OCI-LY7 (cell line): ENCODE results near the gene AGAP3. TPM values are rescaled to one million over a fixed set of nuclear protein-coding genes. Genes with fewer than 3 reads are reported as not detected.

Experiments used
- BruUV-seq: library from RNA; stranded (reverse); fragments of 400-500 nt; replicated peaks from 2 replicates; lab custom pipeline; 2021; lab: Mats Ljungman, UMichigan
- CTCF ChIA-PET: fragments of 300-600 bp; sonication (Branson Sonifier 250); formaldehyde crosslinking; loops from one replicate; lab custom pipeline; 2022; ENCODE audit warnings: antibody characterized with exemption; ENCODE audit not compliant: unreplicated experiment; lab: Charles Lee
- POLR2A ChIA-PET: fragments of 300-600 bp; sonication (Branson Sonifier 250); formaldehyde crosslinking; loops from one replicate; lab custom pipeline; 2022; ENCODE audit warnings: antibody characterized with exemption; lab: Charles Lee
- DNase-seq: peaks from one replicate; pipeline ENCODE4 v3.0.0-alpha.2; 2015; ENCODE audit warnings: low spot score
- H2AFZ ChIP-seq: fragments of 200-600 bp; sonication (generic), shearing (Covaris generic); 2 replicates; pipeline ENCODE4 v1.6.1; 2014; ENCODE audit warnings: mild to moderate bottlenecking, antibody characterized with exemption, low read length, moderate library complexity
- H3K27ac ChIP-seq: fragments of 200-600 bp; sonication (generic); 2 replicates; pipeline ENCODE4 v1.5.1; 2014; ENCODE audit warnings: mixed run types, low read depth, mild to moderate bottlenecking, moderate library complexity, low read length, inconsistent platforms; ENCODE audit not compliant: poor library complexity, severe bottlenecking
- H3K36me3 ChIP-seq: fragments of 200-600 bp; sonication (generic); 2 replicates; pipeline ENCODE4 v1.6.1; 2014; ENCODE audit warnings: mild to moderate bottlenecking, antibody characterized with exemption, low read length, moderate library complexity, mixed read lengths; ENCODE audit not compliant: insufficient read depth
- H3K4me1 ChIP-seq: fragments of 200-600 bp; sonication (generic); 2 replicates; pipeline ENCODE4 v1.5.1; 2014; ENCODE audit warnings: mild to moderate bottlenecking, low read length; ENCODE audit not compliant: insufficient read depth, poor library complexity, severe bottlenecking
- H3K4me2 ChIP-seq: fragments of 200-600 bp; sonication (generic); 2 replicates; pipeline ENCODE4 v1.6.1; 2014; ENCODE audit warnings: mild to moderate bottlenecking, low read length
- H3K4me3 ChIP-seq: fragments of 200-600 bp; sonication (generic); 2 replicates; pipeline ENCODE4 v1.5.1; 2014; ENCODE audit warnings: mild to moderate bottlenecking, low read depth, low read length; ENCODE audit not compliant: poor library complexity, severe bottlenecking
- H3K79me2 ChIP-seq: fragments of 200-600 bp; sonication (generic); 2 replicates; pipeline ENCODE4 v1.6.1; 2016; ENCODE audit warnings: low read depth, mild to moderate bottlenecking, low read length, moderate library complexity, mixed read lengths; ENCODE audit not compliant: insufficient read depth
- H3K9me2 ChIP-seq: fragments of 200-600 bp; sonication (generic); 2 replicates; pipeline ENCODE4 v1.6.1; 2016; ENCODE audit warnings: mild to moderate bottlenecking, low read length, mixed read lengths; ENCODE audit not compliant: insufficient read depth
- H3K9me3 ChIP-seq: fragments of 200-600 bp; sonication (generic); 2 replicates; pipeline ENCODE4 v1.6.1; 2014; ENCODE audit warnings: mild to moderate bottlenecking, mixed run types, low read length, mixed read lengths
- H4K20me1 ChIP-seq: fragments of 200-600 bp; sonication (generic); 2 replicates; pipeline ENCODE4 v1.6.1; 2014; ENCODE audit warnings: mild to moderate bottlenecking, antibody characterized with exemption, low read length, moderate library complexity, mixed read lengths; ENCODE audit not compliant: insufficient read depth
- EZH2phosphoT487 ChIP-seq: fragments of 200-600 bp; sonication (generic); IDR thresholded peaks from 2 replicates; pipeline ENCODE4 v1.6.1; 2018; ENCODE audit warnings: low read depth, borderline replicate concordance, mild to moderate bottlenecking, mixed run types, antibody characterized with exemption, low read length, moderate library complexity, mixed read lengths
- intact Hi-C: fragments of 100-400 bp; cut with micrococcal nuclease; formaldehyde crosslinking; loops from one replicate; pipeline ENCODE4 v1.10.0; 2022; ENCODE audit not compliant: unreplicated experiment
- total RNA-seq, 2 experiments: library from RNA; depleted of rRNA in 1 of 2; stranded (reverse); fragments of >200 nt in 1 of 2; shearing (Covaris generic) in 1 of 2; gene quantifications; 2 replicates each; pipeline ENCODE4 v1.2.3, GENCODE V29; 2014 to 2022
- TF ChIP-seq, protein P1 (sequence below): fragments of 200-600 bp; sonication (generic); conservative IDR thresholded peaks from 2 replicates; pipeline ENCODE4 v1.5.1; 2014; ENCODE audit warnings: mild to moderate bottlenecking, antibody characterized with exemption, low read length, moderate library complexity, mixed read lengths

The AGAP3 gene
- total RNA-seq, 2 experiments from 2014 or later = 4.8 to 30.9 TPM

GRCh38 chr7:151142686-151143040, 56.4 kb downstream of the AGAP3 start:
- BruUV-seq = no TSS peak
- no peak for DNase-seq
- POLR2A ChIA-PET = no interaction called here
- Histone ChIP-seq H3K79me2 (no peaks in the 10 kb centered on the region), H3K4me2 (no peak overlapping the region), H3K36me3 (no peaks in the 10 kb centered on the region), H3K9me3 (no peaks in the 10 kb centered on the region), H4K20me1 (no peaks in the 10 kb centered on the region), H2AFZ (no peak overlapping the region), H3K4me1 (no peaks in the 10 kb centered on the region), H3K27ac (no peak overlapping the region), H3K4me3 (no peak overlapping the region), H3K9me2 (no peaks in the 10 kb centered on the region)
- intact Hi-C loops = no loop called here
- no peak for TF ChIP-seq EZH2phosphoT487
- CTCF ChIA-PET = no interaction called here

- TF ChIP-seq EZH2phosphoT487 = no peak
- TF ChIP-seq, protein P1, sequence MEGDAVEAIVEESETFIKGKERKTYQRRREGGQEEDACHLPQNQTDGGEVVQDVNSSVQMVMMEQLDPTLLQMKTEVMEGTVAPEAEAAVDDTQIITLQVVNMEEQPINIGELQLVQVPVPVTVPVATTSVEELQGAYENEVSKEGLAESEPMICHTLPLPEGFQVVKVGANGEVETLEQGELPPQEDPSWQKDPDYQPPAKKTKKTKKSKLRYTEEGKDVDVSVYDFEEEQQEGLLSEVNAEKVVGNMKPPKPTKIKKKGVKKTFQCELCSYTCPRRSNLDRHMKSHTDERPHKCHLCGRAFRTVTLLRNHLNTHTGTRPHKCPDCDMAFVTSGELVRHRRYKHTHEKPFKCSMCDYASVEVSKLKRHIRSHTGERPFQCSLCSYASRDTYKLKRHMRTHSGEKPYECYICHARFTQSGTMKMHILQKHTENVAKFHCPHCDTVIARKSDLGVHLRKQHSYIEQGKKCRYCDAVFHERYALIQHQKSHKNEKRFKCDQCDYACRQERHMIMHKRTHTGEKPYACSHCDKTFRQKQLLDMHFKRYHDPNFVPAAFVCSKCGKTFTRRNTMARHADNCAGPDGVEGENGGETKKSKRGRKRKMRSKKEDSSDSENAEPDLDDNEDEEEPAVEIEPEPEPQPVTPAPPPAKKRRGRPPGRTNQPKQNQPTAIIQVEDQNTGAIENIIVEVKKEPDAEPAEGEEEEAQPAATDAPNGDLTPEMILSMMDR = no peak
- ChIA-PET CTCF (no interaction called here), POLR2A (no interaction called here)
- BruUV-seq = no TSS peak
- Histone ChIP-seq H4K20me1 (no peaks in the 10 kb centered on the region), H2AFZ (no peak overlapping the region), H3K9me2 (no peaks in the 10 kb centered on the region), H3K9me3 (no peaks in the 10 kb centered on the region), H3K36me3 (no peaks in the 10 kb centered on the region), H3K4me3 (no peak overlapping the region), H3K79me2 (no peaks in the 10 kb centered on the region), H3K4me1 (no peaks in the 10 kb centered on the region), H3K4me2 (no peak overlapping the region), H3K27ac (no peak overlapping the region)
- DNase-seq = no peak
- intact Hi-C loops = no loop called here
Observed at GRCh38 chr7:151143261-151144015, 57.2 kb downstream of the AGAP3 start.

DNA sequence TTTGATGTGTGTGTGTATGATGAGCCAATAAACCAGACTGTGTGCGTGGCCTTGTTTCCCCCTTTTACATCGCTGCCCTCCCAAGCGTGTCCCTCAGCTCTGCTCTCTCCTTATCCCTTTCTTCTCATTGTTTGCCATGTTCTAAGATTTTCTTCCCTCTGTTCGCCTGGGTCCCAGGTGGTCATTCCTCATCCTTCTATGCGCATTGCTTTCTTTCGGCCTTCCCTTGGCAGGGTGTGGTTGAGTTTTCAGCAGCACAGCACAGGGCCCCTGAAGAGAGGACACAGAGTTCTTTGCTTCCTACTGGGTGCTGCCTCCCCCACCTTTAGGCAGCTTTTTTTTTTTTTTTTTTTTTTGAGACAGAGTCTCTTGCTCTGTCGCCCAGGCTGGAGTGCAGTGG, 58.1 kb downstream of the AGAP3 start:
- Histone ChIP-seq H2AFZ (no peak overlapping the region), H3K4me1 (no peaks in the 10 kb centered on the region), H3K79me2 (no peaks in the 10 kb centered on the region), H3K4me2 (no peak overlapping the region), H3K4me3 (no peak overlapping the region), H3K9me2 (no peaks in the 10 kb centered on the region), H3K9me3 (no peaks in the 10 kb centered on the region), H4K20me1 (no peaks in the 10 kb centered on the region), H3K36me3 (no peaks in the 10 kb centered on the region), H3K27ac (no peak overlapping the region)
- no TSS peak for BruUV-seq
- TF ChIP-seq, protein P1 = no peak
- no peak for TF ChIP-seq EZH2phosphoT487
- POLR2A ChIA-PET = no interaction called here
- intact Hi-C loops = no loop called here
- DNase-seq = no peak
- CTCF ChIA-PET = no interaction called here
